Endothelial cell of hepatic sinusoid (primary cell): Measurements from ENCODE around the gene LRRC57.
"Not testable (repeated sequence)": the region's sequence is repeated elsewhere in the genome, so short reads cannot be mapped to it uniquely, and the experiment has no call there.

Source experiments
- in situ Hi-C: cut with HindIII; loops from 2 replicates; pipeline ENCODE4 v1.10.0; 2017; ENCODE audit warnings: low sequenced_read_pairs

The LRRC57 gene

DNA sequence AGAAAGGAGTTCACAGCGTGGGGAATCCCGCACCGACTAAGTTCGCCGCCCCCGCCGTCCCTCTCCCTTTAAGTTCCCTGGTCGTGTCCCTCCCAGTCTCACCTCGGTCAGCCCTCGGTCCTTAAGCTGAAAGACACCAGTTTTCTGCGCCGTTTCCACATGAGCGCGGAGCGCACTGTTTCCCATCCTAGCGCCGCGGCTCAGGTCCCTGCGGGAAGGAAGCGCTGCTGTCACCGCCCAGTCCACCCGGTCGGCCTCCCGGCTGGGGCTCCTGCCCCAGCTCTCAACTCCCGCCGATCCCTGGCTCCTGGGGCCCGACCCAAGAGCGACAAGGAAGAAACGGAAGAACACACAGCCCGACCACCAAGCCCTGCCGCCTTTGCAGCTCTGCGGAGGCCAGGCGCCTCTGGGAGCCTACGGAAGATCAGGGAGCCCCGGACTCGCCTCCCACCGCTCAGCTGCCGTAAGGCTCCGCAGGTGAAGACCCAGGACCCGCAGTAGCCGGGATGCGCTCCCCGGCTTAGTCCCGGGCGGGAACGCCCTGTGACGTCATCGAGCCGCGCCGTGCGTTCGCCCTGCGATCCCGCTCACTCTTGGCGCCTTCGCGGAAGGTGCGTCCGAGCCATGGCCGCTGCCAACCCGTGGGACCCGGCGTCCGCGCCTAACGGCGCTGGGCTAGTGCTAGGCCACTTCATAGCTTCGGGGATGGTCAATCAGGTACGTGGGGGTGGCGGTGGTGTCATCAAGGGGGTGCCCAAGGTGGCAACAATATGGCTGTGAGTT is at the start of gene LRRC57, which contains the start of gene HAUS2:
TSS of gene LRRC57 (minus strand) at position 545 of the 783 bp plus-strand sequence. CDS start at position 186, 359 bp downstream.
TSS of gene HAUS2 (plus strand) at position 590 of the 783 bp plus-strand sequence. CDS start at position 625, 35 bp downstream.
- in situ Hi-C loops: no loop called here

- in situ Hi-C loops: no loop called here
Observed at GRCh38 chr15:42595626-42596240, 47.1 kb upstream of the LRRC57 start.

DNA sequence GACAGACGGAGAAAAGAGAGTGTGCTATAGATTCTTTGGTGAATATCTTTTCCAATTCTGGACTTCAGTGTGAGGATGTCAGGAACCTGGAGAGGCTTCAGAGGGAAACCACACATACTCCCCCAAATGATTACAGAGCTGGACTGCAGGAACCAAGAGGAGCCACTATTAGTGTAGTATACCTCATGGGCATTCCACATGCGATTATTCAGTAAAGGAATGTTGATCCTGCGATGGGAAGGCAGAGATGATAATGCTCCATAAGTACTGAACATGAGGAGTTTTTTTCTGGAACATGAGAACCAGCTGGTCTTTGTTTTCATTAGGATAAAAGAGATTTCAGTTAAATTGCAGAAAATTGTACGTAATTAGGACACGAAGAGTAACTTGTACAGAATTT is 45.5 kb upstream of the LRRC57 start:
- in situ Hi-C loops: no loop called here

GRCh38 chr15:42593143-42593542 is 44.5 kb upstream of the LRRC57 start:
- in situ Hi-C loops: no loop called here

DNA sequence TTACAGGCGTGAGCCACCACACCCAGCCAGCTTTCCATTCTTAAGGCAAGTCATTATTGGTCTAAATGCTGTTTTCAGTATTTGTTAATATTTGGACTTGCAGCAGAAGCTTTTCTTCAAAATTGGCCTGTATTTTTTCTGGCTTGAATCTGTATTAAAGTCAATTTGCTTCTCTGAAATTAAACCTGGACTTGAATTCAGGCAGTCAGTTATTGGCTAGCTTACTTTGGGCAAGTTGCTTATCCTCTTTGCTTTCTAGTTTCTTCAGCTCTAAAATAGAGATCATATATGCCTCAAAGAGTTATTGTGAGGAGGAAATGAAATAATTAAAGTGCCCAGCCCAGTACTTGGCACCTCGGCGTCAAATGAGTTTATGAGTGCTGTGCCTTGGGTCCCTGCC is 44.1 kb upstream of the LRRC57 start:
- in situ Hi-C loops: no loop called here

GRCh38 chr15:42591238-42591934 is 42.8 kb upstream of the LRRC57 start:
- in situ Hi-C loops: no loop called here

DNA sequence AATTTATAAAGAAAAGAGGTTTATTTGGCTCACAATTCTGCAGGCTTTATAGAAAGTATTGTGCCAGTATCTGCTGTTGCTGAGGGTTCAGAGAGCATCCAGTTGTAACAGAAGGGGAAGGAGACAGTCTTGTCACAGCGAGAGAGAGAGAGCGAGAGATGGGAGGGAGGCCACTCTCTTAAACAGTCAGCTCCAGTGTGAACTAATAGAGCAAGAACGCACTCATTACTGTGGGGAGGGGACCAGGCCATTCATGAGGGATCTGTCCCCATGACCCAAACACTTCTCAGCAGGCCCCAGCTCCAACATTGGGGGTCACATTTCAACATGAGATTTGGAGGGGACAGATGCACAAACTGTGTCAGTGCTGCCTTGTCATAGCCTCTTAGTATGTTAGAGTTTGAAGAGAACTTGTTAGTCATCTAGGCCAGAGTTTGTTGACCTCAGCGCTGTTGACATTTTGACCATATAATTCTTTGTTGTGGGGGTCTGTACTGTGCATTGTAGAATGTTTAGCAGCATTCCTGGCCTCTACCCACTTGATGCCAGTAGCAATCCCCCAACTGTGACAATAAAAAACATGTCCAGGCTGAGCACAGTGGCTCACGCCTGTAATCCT is 42.1 kb upstream of the LRRC57 start:
- in situ Hi-C loops: no loop called here

GRCh38 chr15:42584031-42584765 is 35.6 kb upstream of the LRRC57 start:
- in situ Hi-C loops: no loop called here

- in situ Hi-C loops: no loop called here
Observed at GRCh38 chr15:42582569-42583375, 34.2 kb upstream of the LRRC57 start.

- in situ Hi-C loops: no loop called here
Observed at GRCh38 chr15:42581272-42581730, 32.7 kb upstream of the LRRC57 start.

- in situ Hi-C loops: no loop called here
Observed at GRCh38 chr15:42578984-42579537, 30.5 kb upstream of the LRRC57 start.

GRCh38 chr15:42577514-42578031 is 29.0 kb upstream of the LRRC57 start:
- in situ Hi-C loops: no loop called here

GRCh38 chr15:42576776-42577175 is 28.2 kb upstream of the LRRC57 start:
- in situ Hi-C loops: no loop called here

GRCh38 chr15:42576040-42576594 is 27.5 kb upstream of the LRRC57 start:
- in situ Hi-C loops: no loop called here

DNA sequence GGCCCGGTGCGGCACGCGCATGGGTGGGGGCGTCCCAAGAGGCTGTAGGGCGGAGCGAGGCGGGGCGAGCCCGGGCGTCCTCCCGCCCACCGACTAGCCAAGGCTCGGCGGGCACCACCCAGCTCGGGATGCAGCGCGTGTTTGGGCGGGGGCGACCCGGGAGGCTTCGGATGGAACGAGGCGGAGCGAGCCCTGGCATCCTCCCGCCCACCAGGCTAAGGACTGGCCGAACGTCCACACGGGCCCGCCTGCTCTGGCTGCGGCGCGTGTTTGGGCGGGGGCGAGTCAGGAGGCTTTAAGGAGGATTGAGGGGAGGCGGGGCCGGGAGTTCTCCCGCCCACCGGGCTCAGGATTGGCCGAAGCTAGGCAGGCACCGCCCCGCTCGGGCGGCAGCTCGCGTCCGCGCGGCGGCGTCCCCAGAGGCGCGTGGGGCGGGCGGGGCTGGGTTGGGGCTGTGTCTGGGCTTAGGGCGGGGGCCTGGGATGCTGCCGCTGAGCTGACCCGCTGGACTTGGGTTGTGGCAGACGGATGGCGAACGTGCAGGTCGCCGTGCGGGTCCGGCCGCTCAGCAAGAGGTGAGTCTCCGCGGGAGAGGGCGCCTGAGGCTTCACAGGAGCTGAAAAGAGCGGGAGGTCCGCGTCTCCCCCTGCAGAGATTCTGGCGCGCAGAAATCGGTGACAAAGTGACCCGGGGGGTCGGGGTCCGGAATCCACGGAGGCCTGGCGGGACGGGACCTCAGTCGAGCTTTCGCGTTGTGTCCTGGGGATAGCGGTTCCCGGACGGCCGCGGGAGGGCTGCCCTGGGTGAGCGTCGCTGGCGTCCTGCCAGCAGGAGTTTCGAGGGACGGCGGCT is 26.8 kb upstream of the LRRC57 start, which contains the start of gene STARD9:
TSS of gene STARD9 (plus strand) at position 419 of the 852 bp plus-strand sequence. CDS start at position 529, 110 bp downstream.
- in situ Hi-C loops: no loop called here

DNA sequence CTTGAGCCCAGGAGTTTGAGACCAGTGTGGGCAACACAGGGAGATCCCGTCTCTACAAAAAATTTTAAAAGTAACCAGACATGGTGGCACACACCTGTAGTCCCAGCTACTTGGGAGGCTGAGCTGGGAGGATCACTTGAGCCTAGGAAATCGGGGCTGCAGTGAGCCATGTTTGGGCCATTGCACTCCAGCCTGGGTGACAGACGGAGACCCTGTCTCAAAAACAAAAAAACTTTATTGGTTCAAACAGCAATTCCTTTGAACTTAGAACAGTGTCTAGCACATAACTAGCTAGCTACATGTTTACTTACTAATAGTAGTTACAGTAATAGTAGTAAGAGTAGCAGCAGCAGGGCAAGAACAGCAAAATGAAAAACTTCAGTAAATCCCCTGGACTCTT is 10.1 kb upstream of the LRRC57 start:
- in situ Hi-C loops: no loop called here

DNA sequence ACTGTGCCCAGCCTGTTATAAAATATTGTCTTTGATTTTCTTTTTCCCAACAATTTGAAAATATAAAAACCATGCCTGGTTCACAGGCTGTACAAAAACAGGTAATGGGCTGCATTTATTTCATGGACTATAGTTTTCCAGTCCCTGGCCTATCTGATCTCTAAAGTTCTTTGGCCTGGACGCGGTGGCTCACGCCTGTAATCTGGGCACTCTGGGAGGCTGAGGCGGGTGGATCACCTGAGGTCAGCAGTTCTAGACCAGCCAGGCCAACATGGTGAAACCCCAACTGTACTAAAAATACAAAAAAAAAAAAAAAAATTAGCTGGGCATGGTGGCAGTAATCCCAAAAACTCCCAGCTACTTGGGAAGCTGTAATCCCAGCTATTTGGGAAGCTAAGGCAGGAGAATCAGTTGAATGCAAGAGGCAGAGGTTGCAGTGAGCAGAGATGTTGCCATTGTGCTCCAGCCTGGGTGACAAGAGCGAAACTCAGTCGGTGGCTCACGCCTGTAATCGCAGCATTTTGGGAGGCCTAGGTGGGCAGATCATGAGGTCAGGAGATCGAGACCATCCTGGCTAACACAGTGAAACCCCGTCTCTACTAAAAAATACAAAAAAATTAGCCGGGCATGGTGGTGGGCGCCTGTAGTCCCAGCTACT is 8.1 kb upstream of the LRRC57 start:
- in situ Hi-C loops: not testable (repeated sequence)
